ENCODE results near the gene ZFP92. TPM values are rescaled to one million over a fixed set of nuclear protein-coding genes. Genes with fewer than 3 reads are reported as not detected.
A peak's percentile ranks its signal among the peaks of the same experiment; 100 is the strongest.

Gene ZFP92
- total RNA-seq, 1 experiment from 2014 or later, result not detected

DNA sequence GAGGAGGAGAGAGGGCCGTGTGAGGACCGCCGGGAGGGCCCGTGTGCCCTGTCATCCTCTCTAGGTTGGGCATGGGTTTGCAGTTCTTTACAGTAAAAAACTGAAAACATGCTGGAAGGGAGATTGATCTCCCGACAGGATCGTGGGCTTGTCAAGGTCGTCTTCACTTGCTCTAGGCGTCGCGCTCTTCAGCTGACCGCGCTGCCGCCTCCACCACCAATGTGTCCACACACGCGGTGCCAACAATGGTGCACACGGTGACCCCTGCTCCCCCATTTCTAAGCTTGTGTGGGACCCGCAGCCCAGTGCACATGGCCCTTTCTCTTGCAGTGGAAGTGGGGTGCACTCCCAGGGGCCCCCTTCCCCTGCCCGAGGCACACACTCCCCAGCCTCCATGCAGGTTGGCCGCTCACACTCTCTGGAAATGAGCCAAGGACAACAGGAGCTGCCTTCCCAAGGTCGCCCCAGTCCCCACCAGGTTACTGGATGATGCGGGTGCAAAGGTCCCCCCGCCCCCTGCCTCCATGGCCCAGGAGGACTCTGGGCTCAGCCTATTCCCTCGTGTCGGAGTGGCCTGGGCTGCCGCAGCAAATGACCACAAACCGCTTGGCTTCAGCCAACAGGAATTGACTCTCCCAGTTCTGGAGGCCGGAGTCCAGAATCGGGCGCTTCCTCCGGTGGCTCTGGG lies 1.7 kb upstream of the ZFP92 start:
- H3K36me3 ChIP-seq (replicated peaks; ENCODE audit: control insufficient read depth, insufficient read depth, low read length), result no peaks in the 10 kb centered on the region
- H3K4me3 ChIP-seq (ENCODE audit: insufficient read depth, low read depth, low read length), result no peak overlapping the region
- no peak for DNase-seq
- peaks cover 5% of the 10 kb centered on the region; the same call in 1 of the 2 replicates for H3K27me3 ChIP-seq (ENCODE audit: control insufficient read depth, insufficient read depth, low read length)

DNA sequence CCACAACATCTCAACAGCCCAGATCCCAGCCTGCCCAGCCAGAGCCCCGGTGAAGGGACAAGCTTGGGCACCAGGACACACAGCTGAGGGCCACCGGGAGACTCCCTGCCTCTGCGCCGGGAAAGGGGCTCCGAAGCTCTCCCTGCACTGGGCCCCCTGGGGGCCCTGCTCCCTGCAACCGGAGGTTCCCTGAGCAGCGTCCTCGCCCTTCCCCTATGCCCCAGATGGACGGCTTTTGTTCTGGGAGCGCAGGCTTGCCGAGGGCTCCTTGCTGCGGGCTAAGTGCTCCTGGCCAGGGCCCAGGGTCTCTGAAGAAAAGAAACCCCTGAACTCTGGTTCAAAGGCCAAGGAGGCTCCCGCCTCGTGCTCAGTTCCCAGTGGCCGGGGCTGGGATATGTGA lies 899 bp upstream of the ZFP92 start:
- Histone ChIP-seq H3K4me3 (ENCODE audit: insufficient read depth, low read depth, low read length) (no peak overlapping the region), H3K36me3 (replicated peaks; ENCODE audit: control insufficient read depth, insufficient read depth, low read length) (no peaks in the 10 kb centered on the region), H3K27me3 (ENCODE audit: control insufficient read depth, insufficient read depth, low read length) (peaks cover 5% of the 10 kb centered on the region; the same call in 1 of the 2 replicates)
- DNase-seq, result no peak

GRCh38 chrX:153410888-153411254 lies 401 bp upstream of the ZFP92 start:
- Histone ChIP-seq H3K36me3 (replicated peaks; ENCODE audit: control insufficient read depth, insufficient read depth, low read length) (no peaks in the 10 kb centered on the region), H3K4me3 (ENCODE audit: insufficient read depth, low read depth, low read length) (peak overlapping the region; percentile 28; the same call in 1 of the 2 replicates), H3K27me3 (ENCODE audit: control insufficient read depth, insufficient read depth, low read length) (peaks cover 5% of the 10 kb centered on the region; the same call in 1 of the 2 replicates)
- DNase-seq, result no peak

GRCh38 chrX:153411988-153412574 lies 809 bp downstream of the ZFP92 start:
- no peak for DNase-seq
- H3K36me3 ChIP-seq (replicated peaks; ENCODE audit: control insufficient read depth, insufficient read depth, low read length), result no peaks in the 10 kb centered on the region
- H3K27me3 ChIP-seq (ENCODE audit: control insufficient read depth, insufficient read depth, low read length), result peaks cover 5% of the 10 kb centered on the region; the same call in 1 of the 2 replicates
- H3K4me3 ChIP-seq (ENCODE audit: insufficient read depth, low read depth, low read length), result peak overlapping the region; percentile 28; the same call in 1 of the 2 replicates

DNA sequence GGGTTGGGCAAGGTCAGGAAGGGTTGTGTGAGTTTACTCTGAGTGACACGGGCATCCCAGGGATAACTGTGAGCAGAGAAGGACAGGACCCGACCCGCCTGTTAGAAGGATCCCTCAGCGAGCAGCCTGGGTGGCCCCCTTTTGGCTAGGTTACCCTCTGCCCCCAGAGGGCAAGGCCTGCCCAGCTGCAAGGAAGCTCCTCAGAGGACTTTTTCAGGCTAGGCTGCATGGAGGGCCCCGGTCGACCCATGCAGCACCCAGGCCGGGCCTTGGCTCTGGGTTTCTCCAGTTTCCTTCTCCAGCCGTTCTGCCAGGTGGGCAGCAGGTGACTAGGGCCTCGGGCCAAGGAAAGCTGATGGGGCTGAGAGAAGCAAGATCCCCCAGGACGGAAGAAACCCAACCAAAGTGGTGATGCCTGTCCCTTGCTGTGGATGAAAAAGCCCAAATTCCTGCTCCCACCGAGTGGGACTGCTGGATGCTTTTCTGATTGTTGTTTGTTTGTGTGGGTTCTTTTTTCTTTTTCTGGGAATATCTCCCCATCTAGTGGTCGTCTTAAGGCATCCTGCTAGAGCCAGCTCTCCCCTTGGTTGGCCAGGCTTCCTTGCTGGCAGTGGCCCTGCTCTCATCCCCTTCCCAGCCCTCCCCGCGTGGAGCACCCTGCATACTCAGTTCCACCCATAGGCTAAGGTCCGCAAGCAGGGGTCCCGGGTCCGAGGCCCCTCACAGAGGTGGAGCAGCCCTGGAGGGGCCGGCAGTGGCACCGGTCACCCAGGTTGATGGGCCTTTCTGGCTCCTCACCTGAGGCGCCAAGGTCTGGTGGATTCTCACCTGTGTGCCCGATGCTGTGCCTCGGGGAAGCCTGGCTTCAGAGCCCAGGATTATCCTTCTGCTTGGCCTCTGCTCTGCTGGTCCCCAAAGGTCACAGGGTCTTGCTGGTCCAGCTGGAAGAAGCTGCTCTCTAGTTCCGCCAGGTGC lies 1.8 kb downstream of the ZFP92 start:
- Histone ChIP-seq H3K36me3 (replicated peaks; ENCODE audit: control insufficient read depth, insufficient read depth, low read length) (no peaks in the 10 kb centered on the region), H3K27me3 (ENCODE audit: control insufficient read depth, insufficient read depth, low read length) (peaks cover 5% of the 10 kb centered on the region; the same call in 1 of the 2 replicates), H3K4me3 (ENCODE audit: insufficient read depth, low read depth, low read length) (no peak overlapping the region)
- no peak for DNase-seq

GRCh38 chrX:153413731-153414130 lies 2.5 kb downstream of the ZFP92 start:
- H3K36me3 ChIP-seq (replicated peaks; ENCODE audit: control insufficient read depth, insufficient read depth, low read length), result no peaks in the 10 kb centered on the region
- no peak overlapping the region for H3K4me3 ChIP-seq (ENCODE audit: insufficient read depth, low read depth, low read length)
- H3K27me3 ChIP-seq (ENCODE audit: control insufficient read depth, insufficient read depth, low read length), result peaks cover 5% of the 10 kb centered on the region; the same call in 1 of the 2 replicates
- DNase-seq, result no peak

GRCh38 chrX:153414856-153415510 lies 3.7 kb downstream of the ZFP92 start:
- no peak overlapping the region for H3K4me3 ChIP-seq (ENCODE audit: insufficient read depth, low read depth, low read length)

GRCh38 chrX:153416781-153417450 lies 5.6 kb downstream of the ZFP92 start:
- H3K4me3 ChIP-seq (ENCODE audit: insufficient read depth, low read depth, low read length), result no peak overlapping the region
- no peaks in the 10 kb centered on the region for H3K36me3 ChIP-seq (replicated peaks; ENCODE audit: control insufficient read depth, insufficient read depth, low read length)
- H3K27me3 ChIP-seq (ENCODE audit: control insufficient read depth, insufficient read depth, low read length), result peaks cover under 1% of the 10 kb centered on the region; the same call in 1 of the 2 replicates
- DNase-seq, result no peak

More at GRCh38 chrX:153414856-153415510, 3.7 kb downstream of the ZFP92 start:
- Histone ChIP-seq H3K36me3 (replicated peaks; ENCODE audit: control insufficient read depth, insufficient read depth, low read length) (no peaks in the 10 kb centered on the region), H3K27me3 (ENCODE audit: control insufficient read depth, insufficient read depth, low read length) (peaks cover 5% of the 10 kb centered on the region; the same call in 1 of the 2 replicates)
- DNase-seq, result no peak

- Histone ChIP-seq H3K4me3 (ENCODE audit: insufficient read depth, low read depth, low read length) (no peak overlapping the region), H3K36me3 (replicated peaks; ENCODE audit: control insufficient read depth, insufficient read depth, low read length) (no peaks in the 10 kb centered on the region), H3K27me3 (ENCODE audit: control insufficient read depth, insufficient read depth, low read length) (no peaks in the 10 kb centered on the region)
- no peak for DNase-seq
These were observed 6.4 kb downstream of the ZFP92 start for GRCh38 chrX:153417637-153418036.

DNA sequence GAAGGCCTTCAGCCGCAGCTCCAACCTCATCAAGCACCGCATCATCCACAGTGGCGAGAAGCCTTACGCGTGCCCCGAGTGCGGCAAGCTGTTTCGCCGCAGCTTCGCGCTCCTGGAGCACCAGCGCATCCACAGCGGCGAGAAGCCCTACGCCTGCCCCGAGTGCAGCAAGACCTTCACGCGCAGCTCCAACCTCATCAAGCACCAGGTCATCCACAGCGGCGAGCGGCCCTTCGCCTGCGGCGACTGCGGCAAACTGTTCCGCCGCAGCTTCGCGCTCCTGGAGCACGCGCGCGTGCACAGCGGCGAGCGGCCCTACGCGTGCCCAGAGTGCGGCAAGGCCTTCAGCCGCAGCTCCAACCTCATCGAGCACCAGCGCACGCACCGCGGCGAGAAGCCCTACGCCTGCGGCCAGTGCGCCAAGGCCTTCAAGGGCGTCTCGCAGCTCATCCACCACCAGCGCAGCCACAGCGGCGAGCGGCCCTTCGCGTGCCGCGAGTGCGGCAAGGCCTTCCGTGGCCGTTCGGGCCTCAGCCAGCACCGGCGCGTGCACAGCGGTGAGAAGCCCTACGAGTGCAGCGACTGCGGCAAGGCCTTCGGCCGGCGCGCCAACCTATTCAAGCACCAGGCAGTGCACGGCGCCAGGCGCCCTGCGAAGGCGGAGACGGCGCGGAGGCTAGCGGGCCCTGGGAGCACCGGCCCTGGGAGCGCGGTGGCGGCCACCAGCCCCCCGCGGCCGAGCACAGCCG lies 9.8 kb downstream of the ZFP92 start:
- DNase-seq, result no peak
- H3K36me3 ChIP-seq (replicated peaks; ENCODE audit: control insufficient read depth, insufficient read depth, low read length), result no peaks in the 10 kb centered on the region
- H3K27me3 ChIP-seq (ENCODE audit: control insufficient read depth, insufficient read depth, low read length), result no peaks in the 10 kb centered on the region
- no peak overlapping the region for H3K4me3 ChIP-seq (ENCODE audit: insufficient read depth, low read depth, low read length)

DNA sequence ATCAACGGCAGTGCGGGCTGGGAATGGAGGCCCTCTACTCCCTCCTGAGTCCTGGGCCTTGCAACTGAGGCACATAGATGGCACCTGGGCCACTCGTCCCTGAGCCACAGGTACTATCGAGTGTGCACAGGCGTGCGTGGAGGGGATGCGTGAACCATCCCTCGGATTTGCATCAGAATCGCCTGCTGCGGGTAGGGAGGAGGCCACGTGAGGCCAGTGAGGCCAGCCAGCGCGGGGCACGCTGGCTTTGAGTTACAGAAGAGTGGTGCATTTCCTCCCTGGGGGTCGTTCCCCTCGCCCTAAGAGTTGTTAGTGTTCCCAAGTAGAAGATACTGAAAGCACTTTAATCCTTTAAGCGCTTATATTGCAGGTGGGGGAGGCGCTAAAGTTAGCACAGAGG lies 10.6 kb downstream of the ZFP92 start:
- no peak overlapping the region for H3K4me3 ChIP-seq (ENCODE audit: insufficient read depth, low read depth, low read length)
- H3K36me3 ChIP-seq (replicated peaks; ENCODE audit: control insufficient read depth, insufficient read depth, low read length), result no peaks in the 10 kb centered on the region
- DNase-seq, result no peak
- no peaks in the 10 kb centered on the region for H3K27me3 ChIP-seq (ENCODE audit: control insufficient read depth, insufficient read depth, low read length)

DNA sequence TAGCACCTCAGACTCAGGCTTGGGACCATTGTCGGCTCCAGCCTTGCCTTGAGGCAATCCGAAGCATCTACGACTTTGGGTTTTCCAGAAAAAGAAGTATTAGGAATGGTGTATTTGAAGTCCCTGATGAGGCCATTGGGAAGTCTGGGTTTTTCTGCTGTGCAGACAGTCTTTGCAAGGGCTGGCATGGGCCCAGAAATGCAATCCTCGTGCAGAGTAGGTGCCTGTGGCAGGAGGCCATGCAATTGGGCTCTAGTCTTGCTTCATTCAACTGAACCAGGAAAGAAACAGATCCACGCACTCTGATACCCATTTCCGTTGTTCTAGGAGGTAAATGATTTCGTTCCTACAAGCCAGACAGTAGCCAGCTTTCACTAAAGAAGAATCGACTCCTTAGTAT lies 12.4 kb downstream of the ZFP92 start:
- Histone ChIP-seq H3K27me3 (ENCODE audit: control insufficient read depth, insufficient read depth, low read length) (no peaks in the 10 kb centered on the region), H3K36me3 (replicated peaks; ENCODE audit: control insufficient read depth, insufficient read depth, low read length) (no peaks in the 10 kb centered on the region), H3K4me3 (ENCODE audit: insufficient read depth, low read depth, low read length) (no peak overlapping the region)
- no peak for DNase-seq

GRCh38 chrX:153426204-153426603 lies 14.9 kb downstream of the ZFP92 start:
- Histone ChIP-seq H3K36me3 (replicated peaks; ENCODE audit: control insufficient read depth, insufficient read depth, low read length) (no peaks in the 10 kb centered on the region), H3K4me3 (ENCODE audit: insufficient read depth, low read depth, low read length) (no peak overlapping the region), H3K27me3 (ENCODE audit: control insufficient read depth, insufficient read depth, low read length) (no peaks in the 10 kb centered on the region)
- no peak for DNase-seq

Data from H7 (cell line).